Left renal cortex interstitium (tissue), 4 donors: ENCODE measurements around the gene SLAIN2. TPM values are rescaled to one million over a fixed set of nuclear protein-coding genes. Genes with fewer than 3 reads are reported as not detected.

ENCODE experiments used
- DNase-seq, 4 donors: peaks; one replicate each; pipeline ENCODE4 v3.0.0-alpha.2; 2013; ENCODE audit warnings: low read depth in 4 of 4, low spot score in 2 of 4, missing footprints in 1 of 4
- polyA plus RNA-seq, 4 donors: library from polyadenylated mRNA; unstranded; fragments of 120-200 nt; gene quantifications; one replicate each; pipeline ENCODE4 v1.2.1, GENCODE V29; 2013; ENCODE audit not compliant: insufficient read length in 4 of 4

Gene SLAIN2
- polyA plus RNA-seq, 4 donors, result 53.3 to 65.4 (median 64.8) TPM

DNA sequence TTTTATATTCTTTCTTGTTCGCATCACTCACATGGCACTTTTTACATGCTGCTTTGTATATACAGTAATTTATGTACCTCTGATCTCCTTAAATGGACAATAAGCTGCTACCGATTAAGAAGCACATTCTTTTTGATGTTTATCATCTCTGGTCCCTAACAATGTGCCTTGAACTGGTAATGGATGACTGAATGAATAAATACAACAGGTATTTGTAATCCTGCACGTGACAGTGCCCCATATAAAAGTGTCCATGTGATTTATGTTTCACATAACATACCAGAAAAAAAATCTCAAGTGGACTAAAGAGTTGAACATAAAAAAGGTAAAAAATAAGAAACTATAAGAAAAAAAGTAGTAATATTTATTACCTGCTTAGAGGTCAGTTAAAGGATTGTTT is 7.7 kb upstream of the SLAIN2 start:
- no peak for DNase-seq

DNA sequence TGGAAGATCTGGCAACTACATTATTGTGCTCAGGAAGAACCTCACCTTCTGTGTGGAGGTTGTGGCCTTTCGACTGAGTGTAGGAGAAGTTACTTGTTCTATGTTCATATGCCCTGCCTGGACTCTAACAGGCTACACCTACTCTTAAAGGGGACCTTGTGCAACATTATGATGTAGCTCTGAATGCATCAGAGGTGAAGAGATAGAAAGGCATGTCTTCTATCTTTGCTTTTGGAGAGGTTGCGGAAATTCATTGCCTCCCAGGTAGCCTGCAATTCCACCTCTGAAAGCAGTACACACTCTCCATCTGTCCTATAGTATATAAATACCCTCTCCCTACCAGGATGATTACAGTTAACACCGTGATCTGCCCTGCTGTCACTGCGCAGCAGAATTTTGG is 7.1 kb upstream of the SLAIN2 start:
- no peak for DNase-seq

DNA sequence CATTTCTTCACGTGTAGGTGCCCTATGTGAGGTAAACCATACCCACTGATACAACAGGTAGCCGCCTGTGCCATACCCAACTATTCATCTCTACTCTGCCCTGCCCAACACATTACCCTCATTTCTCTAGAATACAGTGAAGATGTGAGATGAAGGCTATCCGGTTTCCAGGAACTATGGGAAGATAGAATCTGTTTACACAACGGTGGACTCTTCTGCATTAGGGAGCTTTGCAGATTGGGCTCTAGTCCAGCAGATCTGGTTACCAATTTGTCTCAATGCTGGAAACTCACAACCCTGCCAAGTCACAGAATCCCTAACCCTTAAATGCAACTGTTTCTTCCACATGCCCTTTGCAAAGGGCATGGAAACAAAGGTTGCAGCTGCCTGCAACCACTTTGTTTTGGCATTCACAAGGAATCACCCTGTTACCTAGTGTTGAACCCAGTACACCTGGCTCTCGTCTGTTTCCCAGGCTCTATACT is 6.4 kb upstream of the SLAIN2 start:
- no peak for DNase-seq

GRCh38 chr4:48336146-48336870 is 5.0 kb upstream of the SLAIN2 start:
- DNase-seq, result no peak

GRCh38 chr4:48337731-48338130 is 3.6 kb upstream of the SLAIN2 start:
- DNase-seq, result no peak

GRCh38 chr4:48339642-48340041 is 1.7 kb upstream of the SLAIN2 start:
- DNase-seq, result no peak

GRCh38 chr4:48340276-48340964 is 909 bp upstream of the SLAIN2 start:
- DNase-seq, result peak in 3 of 4 donors; percentile 32 to 63 (median 41)

DNA sequence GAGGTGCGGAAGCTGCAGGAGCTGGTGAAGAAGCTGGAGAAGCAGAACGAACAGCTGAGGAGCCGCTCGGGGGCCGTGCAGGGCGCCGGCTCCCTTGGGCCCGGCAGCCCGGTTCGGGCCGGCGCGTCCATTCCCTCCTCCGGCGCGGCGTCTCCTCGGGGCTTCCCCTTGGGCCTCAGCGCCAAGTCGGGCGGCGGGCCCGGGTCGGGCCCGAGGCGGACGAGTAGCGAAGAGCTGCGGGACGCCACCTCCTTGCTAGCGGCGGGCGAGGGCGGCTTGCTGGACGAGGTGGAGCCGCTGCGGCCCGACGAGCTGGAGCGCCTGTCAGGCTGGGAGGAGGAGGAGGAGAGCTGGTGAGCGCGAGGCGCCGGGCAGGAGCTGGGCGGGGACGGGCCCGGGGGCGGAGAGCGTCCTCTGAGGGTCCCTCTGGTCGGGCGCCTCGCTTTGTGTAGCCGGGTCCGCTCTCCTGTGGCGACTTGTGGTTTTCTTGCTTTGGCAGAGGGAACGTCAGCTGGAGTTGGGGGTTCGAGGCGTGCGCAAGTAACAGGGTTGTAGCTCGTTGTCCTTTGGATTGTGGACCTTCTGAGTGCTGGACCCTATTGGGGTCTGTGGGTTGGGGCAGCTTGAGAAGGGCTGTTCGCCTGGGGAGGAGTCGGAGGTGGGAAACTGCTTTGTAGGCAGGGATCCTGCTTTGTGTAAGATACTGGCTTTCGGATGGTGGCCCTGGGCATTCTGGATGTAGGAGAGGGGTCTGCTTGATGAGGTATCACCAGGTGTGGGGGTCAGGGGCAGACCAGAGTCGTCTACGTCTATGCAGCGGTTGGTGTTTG is 662 bp downstream of the SLAIN2 start:
- DNase-seq, result peak in 3 of 4 donors; percentile 39 to 56 (median 45)

DNA sequence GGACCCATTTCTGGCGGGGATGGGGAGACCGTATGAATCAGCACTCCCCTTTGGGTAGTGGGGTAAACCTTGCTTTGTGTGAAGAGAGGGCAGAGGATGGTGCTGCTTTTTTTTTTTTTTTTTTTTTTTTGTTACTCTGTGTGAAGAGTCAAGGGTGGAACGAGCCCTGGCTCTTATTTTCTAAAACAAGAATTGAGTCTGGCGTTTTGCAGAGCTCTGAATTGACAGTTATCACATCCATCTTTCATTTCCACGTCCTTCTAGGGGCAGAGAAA is 1.2 kb downstream of the SLAIN2 start:
- no peak for DNase-seq

DNA sequence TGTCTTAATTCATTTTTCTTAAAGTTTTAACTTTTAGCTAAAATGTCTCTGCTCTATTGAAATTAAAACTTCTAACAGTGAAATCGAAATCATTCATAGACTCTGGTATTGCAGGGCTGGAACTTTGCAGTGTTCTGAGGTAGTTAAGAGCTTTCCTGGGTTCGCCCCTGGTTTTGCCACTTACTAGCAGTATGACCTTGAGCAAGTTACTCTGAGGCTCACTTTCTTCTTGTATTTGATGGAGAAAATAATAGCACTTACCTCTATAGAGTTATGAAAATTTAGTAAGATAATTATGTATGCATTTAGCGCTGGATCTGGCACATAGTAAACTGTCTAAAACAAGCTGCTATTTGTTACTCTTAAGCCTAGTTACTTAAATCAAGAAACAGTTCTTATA is 1.7 kb downstream of the SLAIN2 start:
- DNase-seq, result no peak

DNA sequence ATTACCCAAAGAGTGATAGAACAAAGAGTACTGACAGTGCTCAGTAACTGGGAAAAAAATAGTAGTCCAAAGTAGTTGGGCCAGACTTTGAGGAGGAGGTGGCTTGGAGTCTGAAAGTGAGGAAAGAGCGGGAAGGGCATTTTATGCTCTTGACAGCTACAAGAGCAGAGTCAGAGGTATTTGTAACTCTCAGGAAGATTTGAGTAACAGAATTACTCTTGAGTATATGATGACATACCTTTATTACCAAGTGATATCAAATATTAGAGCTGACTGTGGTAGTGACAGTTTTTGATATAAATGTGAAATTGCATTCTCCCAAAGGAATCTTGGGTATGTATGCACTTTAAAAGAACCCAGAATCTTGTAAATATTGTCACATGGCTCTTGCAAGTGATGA is 2.2 kb downstream of the SLAIN2 start:
- DNase-seq, result no peak

- DNase-seq, result no peak
Measured at GRCh38 chr4:48345542-48345941, 4.2 kb downstream of the SLAIN2 start.

GRCh38 chr4:48346594-48346993 is 5.3 kb downstream of the SLAIN2 start:
- no peak for DNase-seq

GRCh38 chr4:48347282-48347921 is 6.1 kb downstream of the SLAIN2 start:
- no peak for DNase-seq

DNA sequence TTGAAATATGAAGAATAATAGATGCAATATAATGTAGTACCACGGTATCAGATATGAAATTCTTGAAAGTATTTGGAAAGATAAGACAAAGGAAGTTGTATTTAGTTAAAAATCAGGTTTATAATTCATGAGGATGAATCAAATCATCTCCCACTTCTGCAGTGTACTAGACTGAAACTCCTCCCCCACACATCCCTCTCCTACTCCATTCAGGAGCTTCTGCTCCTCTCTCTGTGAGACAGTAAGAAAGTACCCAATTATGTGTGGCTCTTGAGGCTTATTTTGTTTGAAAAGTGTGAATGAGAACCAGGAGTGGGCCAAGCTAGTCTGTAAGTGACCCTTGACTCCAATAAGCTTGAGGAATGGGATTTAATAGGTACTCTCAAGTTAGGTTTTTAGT is 9.5 kb downstream of the SLAIN2 start:
- DNase-seq, result no peak

DNA sequence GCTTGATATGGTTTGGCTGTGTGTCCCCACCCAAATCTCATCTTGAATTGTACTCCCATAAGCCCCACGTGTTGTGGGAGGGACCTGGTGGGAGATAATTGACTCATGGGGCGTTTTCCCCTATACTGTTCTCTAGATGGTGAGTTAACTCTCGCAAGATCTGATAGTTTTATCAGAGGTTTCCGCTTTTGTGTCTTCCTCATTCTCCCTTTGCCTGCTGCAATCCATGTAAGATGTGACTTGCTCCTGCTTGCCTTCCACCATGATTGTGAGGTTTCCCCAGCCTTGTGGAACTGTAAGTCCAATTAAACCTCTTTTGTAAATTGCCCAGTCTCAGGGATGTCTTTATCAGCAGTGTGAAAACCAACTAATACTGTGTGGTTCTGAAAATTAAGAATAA is 11.5 kb downstream of the SLAIN2 start:
- DNase-seq, result no peak

GRCh38 chr4:48356355-48356754 is 15.0 kb downstream of the SLAIN2 start:
- no peak for DNase-seq

DNA sequence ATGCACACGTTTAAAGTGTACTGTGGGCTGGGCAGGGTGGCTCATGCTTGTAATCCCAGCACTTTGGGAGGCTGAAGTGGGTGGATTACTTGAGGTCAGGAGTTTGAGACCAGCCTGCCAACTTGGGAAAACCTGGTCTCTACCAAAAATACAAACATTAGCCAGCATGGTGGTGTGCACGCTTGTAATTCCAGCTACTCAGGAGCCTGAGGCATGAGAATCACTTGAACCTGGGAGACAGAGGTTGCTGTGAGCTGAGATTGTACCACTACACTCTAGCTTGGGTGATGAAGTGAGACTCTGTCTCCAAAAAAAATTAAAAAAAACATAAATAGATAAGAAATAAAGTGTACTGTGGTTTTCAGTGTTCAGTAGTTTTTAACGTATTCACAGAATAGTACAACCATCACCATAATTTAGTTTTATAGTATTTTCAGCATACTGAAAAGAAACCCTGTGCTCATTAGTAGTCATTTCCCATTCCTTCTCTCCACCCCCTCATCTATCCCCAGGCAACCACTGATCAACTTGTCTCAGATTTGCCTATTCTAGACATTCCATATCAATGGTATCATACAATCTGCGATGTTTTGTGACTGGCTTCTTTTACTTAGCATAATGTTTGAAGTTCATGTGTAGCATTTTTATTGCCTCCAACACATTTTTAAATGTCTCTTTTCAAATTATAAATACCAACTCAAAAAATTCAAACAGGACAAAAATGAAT is 19.1 kb downstream of the SLAIN2 start:
- DNase-seq, result no peak

DNA sequence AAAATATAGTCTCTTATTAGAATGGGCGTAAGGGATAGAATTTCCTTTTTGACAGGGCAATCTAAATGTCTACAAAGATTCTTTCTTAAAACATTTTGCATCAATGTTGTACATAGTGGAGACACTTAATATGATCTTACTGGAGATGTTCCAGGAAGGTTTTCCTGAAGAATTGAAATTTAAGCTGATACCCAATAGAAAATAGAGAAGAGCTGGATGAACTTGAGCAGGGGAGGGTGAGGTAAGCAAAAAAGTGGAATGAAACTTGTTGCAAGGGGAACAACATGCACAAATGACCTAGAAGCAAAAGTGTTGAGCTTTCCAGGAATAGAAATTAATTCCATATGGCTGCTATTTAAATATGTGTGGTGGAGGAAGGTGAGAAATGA is 19.7 kb downstream of the SLAIN2 start:
- DNase-seq, result no peak

DNA sequence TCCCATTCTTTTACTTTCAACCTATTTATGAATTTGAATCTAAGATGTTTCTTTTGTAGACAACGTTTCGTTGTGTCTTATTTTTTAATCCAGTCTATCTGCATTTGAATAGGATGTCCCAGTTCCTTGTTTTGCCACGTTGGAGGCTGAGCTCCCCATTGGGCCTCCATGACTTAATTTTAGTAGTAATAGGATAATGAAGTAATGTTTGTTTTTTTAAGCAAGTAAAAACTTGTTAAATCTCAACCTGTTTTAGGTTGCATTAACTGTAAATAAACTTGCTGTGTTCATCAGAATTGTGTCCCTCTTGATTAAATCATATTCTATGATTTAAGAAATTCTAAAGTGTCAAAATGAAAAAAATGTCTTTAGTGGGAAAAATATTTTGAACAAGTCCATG is 25.3 kb downstream of the SLAIN2 start:
- no peak for DNase-seq
